Epithelial cell of proximal tubule (primary cell): Measurements from ENCODE around the gene CREG1. TPM values are rescaled to one million over a fixed set of nuclear protein-coding genes. Genes with fewer than 3 reads are reported as not detected.
A peak's percentile ranks its signal among the peaks of the same experiment; 100 is the strongest.
"Not testable (repeated sequence)": the region's sequence is repeated elsewhere in the genome, so short reads cannot be mapped to it uniquely, and the experiment has no call there.

Source experiments
- DNase-seq: peaks from one replicate; pipeline ENCODE4 v3.0.0-alpha.2; 2011; ENCODE audit warnings: low read depth
- H3K4me3 ChIP-seq: 2 replicates; pipeline ENCODE4 v1.5.1; 2011; ENCODE audit warnings: low read depth, mild to moderate bottlenecking, low read length
- CTCF ChIP-seq: conservative IDR thresholded peaks from 2 replicates; pipeline ENCODE4 v1.5.1; 2012; ENCODE audit warnings: low read depth, mild to moderate bottlenecking, low read length
- total RNA-seq: library from RNA; depleted of rRNA; stranded (reverse); fragments of >200 nt; gene quantifications from 2 replicates; pipeline ENCODE4 v1.2.3, GENCODE V29; 2015

The CREG1 gene
- total RNA-seq, 1 donor from 2014 or later, result 48.1 TPM

DNA sequence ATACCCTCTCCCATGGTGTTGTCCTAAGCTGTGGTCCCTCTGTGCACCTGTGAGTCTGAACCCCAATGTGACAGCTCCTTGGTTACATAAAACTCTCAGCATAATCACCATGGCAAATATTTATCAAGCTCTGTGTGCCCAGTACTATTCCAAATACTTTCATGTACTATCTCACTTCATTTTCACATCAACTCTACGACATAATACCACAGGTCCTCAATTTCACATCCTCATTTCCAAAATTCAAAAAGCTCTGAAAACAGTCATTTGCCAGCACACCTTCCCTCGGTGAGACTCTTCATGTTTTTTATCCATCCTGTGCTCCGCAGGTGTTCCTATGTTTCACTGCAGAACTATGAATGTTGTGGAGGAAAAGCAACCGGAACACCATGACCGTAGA lies 12.4 kb upstream of the CREG1 start:
- no peak overlapping the region for H3K4me3 ChIP-seq
- no peak for TF ChIP-seq CTCF
- DNase-seq, result no peak

GRCh38 chr1:167564612-167565270 lies 11.2 kb upstream of the CREG1 start:
- no peak overlapping the region for H3K4me3 ChIP-seq
- no peak for TF ChIP-seq CTCF
- DNase-seq, result no peak

- DNase-seq, result no peak
- no peak overlapping the region for H3K4me3 ChIP-seq
- no peak for TF ChIP-seq CTCF
Observed at GRCh38 chr1:167563579-167564246, 10.2 kb upstream of the CREG1 start.

- DNase-seq, result no peak
- no peak for TF ChIP-seq CTCF
- H3K4me3 ChIP-seq, result no peak overlapping the region
Observed at GRCh38 chr1:167562702-167563101, 9.1 kb upstream of the CREG1 start.

- H3K4me3 ChIP-seq, result no peak overlapping the region
- no peak for TF ChIP-seq CTCF
- DNase-seq, result no peak
Observed at GRCh38 chr1:167561753-167562152, 8.2 kb upstream of the CREG1 start.

GRCh38 chr1:167555971-167556714 lies 2.6 kb upstream of the CREG1 start:
- no peak for DNase-seq
- no peak overlapping the region for H3K4me3 ChIP-seq
- peak; percentile 95 for TF ChIP-seq CTCF

- not testable (repeated sequence) for DNase-seq, H3K4me3 ChIP-seq
Observed at GRCh38 chr1:167555072-167555471, 1.5 kb upstream of the CREG1 start.
